Transverse colon (tissue), 4 donors: ENCODE measurements around the gene KCNJ5.

Source experiments
- POLR2A ChIP-seq: fragments of 450-650 bp; IDR thresholded peaks from one replicate; pipeline ENCODE4 v1.6.1; 2016; ENCODE audit warnings: antibody characterized with exemption, mild to moderate bottlenecking, moderate library complexity
- POLR2AphosphoS5 ChIP-seq, 3 donors: sonication (generic); formaldehyde crosslinking; IDR thresholded peaks; one replicate each; pipeline ENCODE4 v1.6.1; 2016; ENCODE audit warnings: antibody characterized with exemption in 3 of 3
- TF ChIP-seq, protein P1 (sequence below), 5 experiments: fragments of 200-600 bp in 3 of 5; fragments of 450-650 bp in 2 of 5; sonication (generic) in 3 of 5; IDR thresholded peaks; 1 replicate in 2 of 5; 2 replicates in 3 of 5; pipeline ENCODE4 v1.5.1; 2016 to 2017; ENCODE audit warnings: antibody characterized with exemption in 5 of 5, inconsistent platforms in 3 of 5, mild to moderate bottlenecking in 2 of 5, moderate library complexity in 1 of 5

- TF ChIP-seq, protein P1, sequence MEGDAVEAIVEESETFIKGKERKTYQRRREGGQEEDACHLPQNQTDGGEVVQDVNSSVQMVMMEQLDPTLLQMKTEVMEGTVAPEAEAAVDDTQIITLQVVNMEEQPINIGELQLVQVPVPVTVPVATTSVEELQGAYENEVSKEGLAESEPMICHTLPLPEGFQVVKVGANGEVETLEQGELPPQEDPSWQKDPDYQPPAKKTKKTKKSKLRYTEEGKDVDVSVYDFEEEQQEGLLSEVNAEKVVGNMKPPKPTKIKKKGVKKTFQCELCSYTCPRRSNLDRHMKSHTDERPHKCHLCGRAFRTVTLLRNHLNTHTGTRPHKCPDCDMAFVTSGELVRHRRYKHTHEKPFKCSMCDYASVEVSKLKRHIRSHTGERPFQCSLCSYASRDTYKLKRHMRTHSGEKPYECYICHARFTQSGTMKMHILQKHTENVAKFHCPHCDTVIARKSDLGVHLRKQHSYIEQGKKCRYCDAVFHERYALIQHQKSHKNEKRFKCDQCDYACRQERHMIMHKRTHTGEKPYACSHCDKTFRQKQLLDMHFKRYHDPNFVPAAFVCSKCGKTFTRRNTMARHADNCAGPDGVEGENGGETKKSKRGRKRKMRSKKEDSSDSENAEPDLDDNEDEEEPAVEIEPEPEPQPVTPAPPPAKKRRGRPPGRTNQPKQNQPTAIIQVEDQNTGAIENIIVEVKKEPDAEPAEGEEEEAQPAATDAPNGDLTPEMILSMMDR (IDR thresholded peaks at IDR 0.05): no peak
- TF ChIP-seq POLR2AphosphoS5 (IDR thresholded peaks at IDR 0.05): no peak
- TF ChIP-seq POLR2A: no peak
Measured at GRCh38 chr11:128914216-128915148, 23.3 kb downstream of the KCNJ5 start.
